ENCODE results near the gene CACNA1S.

CACNA1S gene

GRCh38 chr1:201110138-201110537, 2.1 kb downstream of the CACNA1S start:
- TF ChIP-seq TCF12 (IDR thresholded peaks at IDR 0.05; ENCODE audit: low read depth) (no peak), EP300 (IDR thresholded peaks at IDR 0.05; ENCODE audit: borderline replicate concordance) (no peak), YY1 (IDR thresholded peaks at IDR 0.05; ENCODE audit: low read depth) (no peak), EGR1 (IDR thresholded peaks at IDR 0.05) (no peak), TEAD4 (IDR thresholded peaks at IDR 0.05) (no peak), FOXM1 (IDR thresholded peaks at IDR 0.05; ENCODE audit: borderline replicate concordance, low read depth) (no peak), TAF1 (IDR thresholded peaks at IDR 0.05; ENCODE audit: low read depth) (no peak), NFIC (IDR thresholded peaks at IDR 0.05) (no peak), CEBPB (IDR thresholded peaks at IDR 0.05) (no peak), CREB1 (IDR thresholded peaks at IDR 0.05; ENCODE audit: low read depth) (no peak), ZBTB7A (IDR thresholded peaks at IDR 0.05; ENCODE audit: low read depth) (no peak), RAD21 (IDR thresholded peaks at IDR 0.05; ENCODE audit: low read depth) (no peak)
- TF ChIP-seq, protein P1, sequence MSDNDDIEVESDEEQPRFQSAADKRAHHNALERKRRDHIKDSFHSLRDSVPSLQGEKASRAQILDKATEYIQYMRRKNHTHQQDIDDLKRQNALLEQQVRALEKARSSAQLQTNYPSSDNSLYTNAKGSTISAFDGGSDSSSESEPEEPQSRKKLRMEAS (IDR thresholded peaks at IDR 0.05): no peak
- TF ChIP-seq, protein P2, sequence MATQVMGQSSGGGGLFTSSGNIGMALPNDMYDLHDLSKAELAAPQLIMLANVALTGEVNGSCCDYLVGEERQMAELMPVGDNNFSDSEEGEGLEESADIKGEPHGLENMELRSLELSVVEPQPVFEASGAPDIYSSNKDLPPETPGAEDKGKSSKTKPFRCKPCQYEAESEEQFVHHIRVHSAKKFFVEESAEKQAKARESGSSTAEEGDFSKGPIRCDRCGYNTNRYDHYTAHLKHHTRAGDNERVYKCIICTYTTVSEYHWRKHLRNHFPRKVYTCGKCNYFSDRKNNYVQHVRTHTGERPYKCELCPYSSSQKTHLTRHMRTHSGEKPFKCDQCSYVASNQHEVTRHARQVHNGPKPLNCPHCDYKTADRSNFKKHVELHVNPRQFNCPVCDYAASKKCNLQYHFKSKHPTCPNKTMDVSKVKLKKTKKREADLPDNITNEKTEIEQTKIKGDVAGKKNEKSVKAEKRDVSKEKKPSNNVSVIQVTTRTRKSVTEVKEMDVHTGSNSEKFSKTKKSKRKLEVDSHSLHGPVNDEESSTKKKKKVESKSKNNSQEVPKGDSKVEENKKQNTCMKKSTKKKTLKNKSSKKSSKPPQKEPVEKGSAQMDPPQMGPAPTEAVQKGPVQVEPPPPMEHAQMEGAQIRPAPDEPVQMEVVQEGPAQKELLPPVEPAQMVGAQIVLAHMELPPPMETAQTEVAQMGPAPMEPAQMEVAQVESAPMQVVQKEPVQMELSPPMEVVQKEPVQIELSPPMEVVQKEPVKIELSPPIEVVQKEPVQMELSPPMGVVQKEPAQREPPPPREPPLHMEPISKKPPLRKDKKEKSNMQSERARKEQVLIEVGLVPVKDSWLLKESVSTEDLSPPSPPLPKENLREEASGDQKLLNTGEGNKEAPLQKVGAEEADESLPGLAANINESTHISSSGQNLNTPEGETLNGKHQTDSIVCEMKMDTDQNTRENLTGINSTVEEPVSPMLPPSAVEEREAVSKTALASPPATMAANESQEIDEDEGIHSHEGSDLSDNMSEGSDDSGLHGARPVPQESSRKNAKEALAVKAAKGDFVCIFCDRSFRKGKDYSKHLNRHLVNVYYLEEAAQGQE (IDR thresholded peaks at IDR 0.05; ENCODE audit: low read depth): no peak
- TF ChIP-seq, protein P3, sequence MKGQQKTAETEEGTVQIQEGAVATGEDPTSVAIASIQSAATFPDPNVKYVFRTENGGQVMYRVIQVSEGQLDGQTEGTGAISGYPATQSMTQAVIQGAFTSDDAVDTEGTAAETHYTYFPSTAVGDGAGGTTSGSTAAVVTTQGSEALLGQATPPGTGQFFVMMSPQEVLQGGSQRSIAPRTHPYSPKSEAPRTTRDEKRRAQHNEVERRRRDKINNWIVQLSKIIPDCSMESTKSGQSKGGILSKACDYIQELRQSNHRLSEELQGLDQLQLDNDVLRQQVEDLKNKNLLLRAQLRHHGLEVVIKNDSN (IDR thresholded peaks at IDR 0.05): no peak

GRCh38 chr1:201109651-201110050, 2.6 kb downstream of the CACNA1S start:
- TF ChIP-seq TEAD4 (IDR thresholded peaks at IDR 0.05) (no peak), CREB1 (IDR thresholded peaks at IDR 0.05; ENCODE audit: low read depth) (no peak), EGR1 (IDR thresholded peaks at IDR 0.05) (no peak), TCF12 (IDR thresholded peaks at IDR 0.05; ENCODE audit: low read depth) (no peak), NFIC (IDR thresholded peaks at IDR 0.05) (no peak), TAF1 (IDR thresholded peaks at IDR 0.05; ENCODE audit: low read depth) (no peak), ZBTB7A (IDR thresholded peaks at IDR 0.05; ENCODE audit: low read depth) (no peak), FOXM1 (IDR thresholded peaks at IDR 0.05; ENCODE audit: borderline replicate concordance, low read depth) (no peak), YY1 (IDR thresholded peaks at IDR 0.05; ENCODE audit: low read depth) (no peak), EP300 (IDR thresholded peaks at IDR 0.05; ENCODE audit: borderline replicate concordance) (no peak)
- TF ChIP-seq, protein P3 (IDR thresholded peaks at IDR 0.05): no peak
- TF ChIP-seq, protein P2 (IDR thresholded peaks at IDR 0.05; ENCODE audit: low read depth): no peak

DNA sequence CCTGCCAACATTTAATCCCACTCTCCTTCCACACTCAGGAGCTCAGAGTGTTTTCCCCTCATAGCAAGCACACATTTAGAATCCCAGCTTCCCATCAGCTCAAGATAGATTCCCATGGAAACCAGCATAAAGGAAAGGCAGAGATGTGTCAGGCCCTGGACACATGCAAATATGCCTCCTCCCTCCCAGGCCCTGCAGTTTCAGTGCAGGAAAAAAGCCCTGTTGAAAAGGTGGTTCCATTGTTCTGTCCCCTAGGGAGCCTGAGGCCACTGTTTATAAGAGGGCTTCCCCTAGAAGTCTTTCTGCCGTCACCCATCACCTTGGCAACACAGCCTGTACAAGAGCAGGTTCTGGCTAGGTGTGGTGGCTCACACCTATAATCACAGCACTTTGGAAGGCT, 3.6 kb downstream of the CACNA1S start:
- TF ChIP-seq, protein P2 (IDR thresholded peaks at IDR 0.05; ENCODE audit: low read depth): no peak
- TF ChIP-seq YY1 (IDR thresholded peaks at IDR 0.05; ENCODE audit: low read depth) (no peak), TCF12 (IDR thresholded peaks at IDR 0.05; ENCODE audit: low read depth) (no peak), TEAD4 (IDR thresholded peaks at IDR 0.05) (no peak), ZBTB7A (IDR thresholded peaks at IDR 0.05; ENCODE audit: low read depth) (no peak), CREB1 (IDR thresholded peaks at IDR 0.05; ENCODE audit: low read depth) (no peak), EP300 (IDR thresholded peaks at IDR 0.05; ENCODE audit: borderline replicate concordance) (no peak), NFIC (IDR thresholded peaks at IDR 0.05) (no peak), RAD21 (IDR thresholded peaks at IDR 0.05; ENCODE audit: low read depth) (no peak), CEBPB (IDR thresholded peaks at IDR 0.05) (no peak), EGR1 (IDR thresholded peaks at IDR 0.05) (no peak), FOXM1 (IDR thresholded peaks at IDR 0.05; ENCODE audit: borderline replicate concordance, low read depth) (no peak), TAF1 (IDR thresholded peaks at IDR 0.05; ENCODE audit: low read depth) (no peak)
- TF ChIP-seq, protein P1 (IDR thresholded peaks at IDR 0.05): no peak
- TF ChIP-seq, protein P3 (IDR thresholded peaks at IDR 0.05): no peak

DNA sequence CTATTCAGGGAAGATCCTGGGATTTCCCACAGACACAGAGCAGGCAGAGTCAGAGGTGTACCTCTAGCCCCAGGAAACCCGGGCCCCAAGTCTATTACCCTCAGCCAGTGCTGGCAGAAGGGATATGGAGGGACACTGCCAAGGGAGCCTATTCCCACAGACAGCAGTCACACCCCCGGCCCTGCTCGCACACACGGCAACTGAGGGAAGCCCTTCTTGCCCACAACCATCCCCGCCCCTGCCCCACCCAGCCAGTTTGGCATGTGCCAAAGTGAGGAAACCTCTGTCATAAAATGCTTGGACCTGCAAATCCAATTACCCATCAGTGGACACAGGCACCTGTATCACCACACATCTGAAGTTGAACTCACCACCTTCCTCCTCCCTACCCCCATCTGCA, 6.5 kb downstream of the CACNA1S start:
- TF ChIP-seq CREB1 (IDR thresholded peaks at IDR 0.05; ENCODE audit: low read depth): no peak
- no peak for TF ChIP-seq RAD21 (IDR thresholded peaks at IDR 0.05; ENCODE audit: low read depth)
- TF ChIP-seq TCF12 (IDR thresholded peaks at IDR 0.05; ENCODE audit: low read depth): no peak
- no peak for TF ChIP-seq TAF1 (IDR thresholded peaks at IDR 0.05; ENCODE audit: low read depth)
- TF ChIP-seq, protein P1 (IDR thresholded peaks at IDR 0.05): no peak
- no peak for TF ChIP-seq EP300 (IDR thresholded peaks at IDR 0.05; ENCODE audit: borderline replicate concordance)
- no peak for TF ChIP-seq EGR1 (IDR thresholded peaks at IDR 0.05)
- no peak for TF ChIP-seq NFIC (IDR thresholded peaks at IDR 0.05)
- TF ChIP-seq, protein P3 (IDR thresholded peaks at IDR 0.05): no peak
- TF ChIP-seq YY1 (IDR thresholded peaks at IDR 0.05; ENCODE audit: low read depth): no peak
- TF ChIP-seq ZBTB7A (IDR thresholded peaks at IDR 0.05; ENCODE audit: low read depth): no peak
- TF ChIP-seq CEBPB (IDR thresholded peaks at IDR 0.05): no peak
- TF ChIP-seq, protein P2 (IDR thresholded peaks at IDR 0.05; ENCODE audit: low read depth): no peak
- TF ChIP-seq FOXM1 (IDR thresholded peaks at IDR 0.05; ENCODE audit: borderline replicate concordance, low read depth): no peak
- TF ChIP-seq TEAD4 (IDR thresholded peaks at IDR 0.05): no peak
